HG02970 (cell line): ENCODE data around the gene SCAMP5.

Experiments
- ATAC-seq: cut with Tn5 transposase; IDR thresholded peaks from one replicate; pipeline ENCODE4 v1.9.1; 2021; ENCODE audit warnings: mild to moderate bottlenecking, moderate library complexity, moderate number of reproducible peaks; ENCODE audit not compliant: unreplicated experiment, low FRiP score

SCAMP5 gene

GRCh38 chr15:74995182-74995778 is at the start of gene SCAMP5:
Gene SCAMP5, plus strand, starts transcription at chr15:74995563. Its CDS starts 16,277 bp downstream, at chr15:75011840.
- ATAC-seq: peak; percentile 80

- ATAC-seq: no peak
Measured at GRCh38 chr15:74950078-74950908, 45.1 kb upstream of the SCAMP5 start.

GRCh38 chr15:74951006-74951405 is 44.4 kb upstream of the SCAMP5 start:
- ATAC-seq: no peak

GRCh38 chr15:74954515-74954914 is 40.8 kb upstream of the SCAMP5 start:
- ATAC-seq: no peak

- ATAC-seq: no peak
Measured at GRCh38 chr15:74955017-74955416, 40.3 kb upstream of the SCAMP5 start.

GRCh38 chr15:74955796-74956647 is 39.3 kb upstream of the SCAMP5 start:
- peak; percentile 37 for ATAC-seq

- peak; percentile 66 for ATAC-seq
Measured at GRCh38 chr15:74956648-74957475, 38.5 kb upstream of the SCAMP5 start, which contains the start of gene RPP25. Gene RPP25, minus strand, starts transcription at chr15:74956772. Its CDS starts 189 bp downstream, at chr15:74956583.

- no peak for ATAC-seq
Measured at GRCh38 chr15:74957476-74958035, 37.8 kb upstream of the SCAMP5 start.

- no peak for ATAC-seq
Measured at GRCh38 chr15:74958320-74958907, 36.9 kb upstream of the SCAMP5 start.

- no peak for ATAC-seq
Measured at GRCh38 chr15:74958908-74959585, 36.3 kb upstream of the SCAMP5 start.

- ATAC-seq: no peak
Measured at GRCh38 chr15:74959586-74959939, 35.8 kb upstream of the SCAMP5 start.

GRCh38 chr15:74960286-74960685 is 35.1 kb upstream of the SCAMP5 start:
- no peak for ATAC-seq

GRCh38 chr15:74960995-74961588 is 34.3 kb upstream of the SCAMP5 start:
- ATAC-seq: no peak

- no peak for ATAC-seq
Measured at GRCh38 chr15:74961616-74962015, 33.7 kb upstream of the SCAMP5 start.

- ATAC-seq: no peak
Measured at GRCh38 chr15:74962219-74962618, 33.1 kb upstream of the SCAMP5 start.

- ATAC-seq: no peak
Measured at GRCh38 chr15:74962671-74963070, 32.7 kb upstream of the SCAMP5 start.

GRCh38 chr15:74963213-74963612 is 32.1 kb upstream of the SCAMP5 start:
- no peak for ATAC-seq

- no peak for ATAC-seq
Measured at GRCh38 chr15:74964794-74965193, 30.6 kb upstream of the SCAMP5 start.

- ATAC-seq: no peak
Measured at GRCh38 chr15:74967670-74968069, 27.7 kb upstream of the SCAMP5 start.
